NCI-H1417 treated with DMSO at 0.1 percent for 48 hours (cell line): ENCODE data around the gene TRAPPC6A.
"Not testable (repeated sequence)": the region's sequence is repeated elsewhere in the genome, so short reads cannot be mapped to it uniquely, and the experiment has no call there.

Source experiments
- DNase-seq: peaks from one replicate; lab custom pipeline; 2025; lab: John Stamatoyannopoulos, UW

The TRAPPC6A gene

DNA sequence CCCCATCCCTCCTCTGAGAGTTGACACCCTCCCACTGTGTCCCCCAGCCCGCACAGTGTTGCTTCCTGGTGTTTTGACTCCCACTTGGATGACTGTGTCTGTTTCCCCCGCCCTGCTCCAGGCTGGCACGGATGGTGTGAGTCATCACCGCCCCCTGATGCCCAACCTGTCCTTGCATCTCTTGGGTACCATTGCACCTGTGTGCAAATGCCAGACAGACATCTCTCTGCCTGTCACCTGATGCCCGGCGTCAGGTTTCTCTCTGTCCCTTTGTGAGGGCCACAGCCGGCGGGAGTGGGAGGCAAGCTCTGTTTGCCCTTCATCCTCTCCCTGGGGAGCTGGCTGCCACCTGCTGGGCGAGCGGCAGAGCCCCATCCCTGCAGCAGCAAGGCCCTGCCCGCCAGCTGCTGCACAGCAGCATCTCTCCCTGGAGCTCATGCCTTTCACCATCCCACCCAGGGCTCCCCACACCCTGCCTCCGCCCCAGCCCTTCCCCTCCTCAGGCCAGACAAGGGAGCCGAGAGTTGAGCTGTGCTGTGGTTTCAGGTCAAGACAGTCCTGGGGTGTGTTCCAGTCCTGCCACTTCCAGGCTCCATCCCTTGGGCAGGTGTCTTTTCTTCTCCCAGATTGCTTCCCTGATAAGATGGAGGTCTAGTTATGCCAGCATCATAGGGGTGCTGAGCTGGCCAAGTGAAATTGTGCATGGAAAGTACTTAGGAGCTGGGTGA lies 47.0 kb downstream of the TRAPPC6A start:
- peak; percentile 79 for DNase-seq

- no peak for DNase-seq
Observed at GRCh38 chr19:45130236-45130635, 47.8 kb downstream of the TRAPPC6A start.

GRCh38 chr19:45128806-45129205 lies 49.2 kb downstream of the TRAPPC6A start:
- no peak for DNase-seq

- no peak for DNase-seq
Observed at GRCh38 chr19:45128146-45128545, 49.9 kb downstream of the TRAPPC6A start.

DNA sequence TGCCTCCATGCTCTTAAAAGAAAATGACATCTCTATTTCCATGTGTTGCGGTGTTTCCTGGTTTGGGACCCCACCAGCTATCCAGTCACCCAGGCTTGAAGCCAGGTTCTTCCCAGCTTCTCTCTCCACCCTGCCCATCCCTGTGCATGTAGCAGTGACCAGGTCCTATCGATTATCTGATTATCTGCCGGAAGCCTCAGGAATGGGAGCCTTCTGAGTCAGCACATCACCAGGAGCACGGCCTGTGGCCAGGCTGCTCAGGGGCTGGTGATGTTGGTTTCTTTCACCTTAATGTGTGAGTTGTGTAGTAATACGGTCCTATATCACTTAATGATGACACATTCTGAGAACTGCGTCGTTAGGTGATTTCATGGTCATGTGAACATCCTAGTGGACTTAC lies 51.4 kb downstream of the TRAPPC6A start:
- no peak for DNase-seq

- no peak for DNase-seq
Observed at GRCh38 chr19:45125975-45126493, 52.0 kb downstream of the TRAPPC6A start.

GRCh38 chr19:45125360-45125759 lies 52.7 kb downstream of the TRAPPC6A start:
- DNase-seq: no peak

DNA sequence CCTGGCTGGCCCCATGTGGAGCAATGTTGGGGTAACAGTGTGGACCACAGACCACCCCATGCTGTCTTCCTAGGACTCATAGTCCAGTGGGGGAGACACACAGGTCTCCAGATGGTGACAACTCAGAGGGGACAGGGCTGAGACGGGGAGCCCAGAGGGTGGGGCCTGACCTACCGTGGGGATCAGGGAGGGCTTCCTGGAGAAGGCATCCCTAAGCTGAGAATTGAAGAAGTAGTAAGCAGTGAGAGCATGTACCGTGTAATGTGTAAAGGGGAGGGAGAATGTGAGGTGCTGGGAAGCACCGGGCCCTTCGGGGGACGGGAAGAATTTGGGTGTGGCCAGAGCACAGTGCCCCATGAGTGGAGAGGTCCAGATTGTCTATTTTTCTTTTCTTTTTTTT lies 54.0 kb downstream of the TRAPPC6A start:
- DNase-seq: no peak

- no peak for DNase-seq
Observed at GRCh38 chr19:45123440-45123850, 54.6 kb downstream of the TRAPPC6A start.

GRCh38 chr19:45122832-45123231 lies 55.2 kb downstream of the TRAPPC6A start:
- no peak for DNase-seq

DNA sequence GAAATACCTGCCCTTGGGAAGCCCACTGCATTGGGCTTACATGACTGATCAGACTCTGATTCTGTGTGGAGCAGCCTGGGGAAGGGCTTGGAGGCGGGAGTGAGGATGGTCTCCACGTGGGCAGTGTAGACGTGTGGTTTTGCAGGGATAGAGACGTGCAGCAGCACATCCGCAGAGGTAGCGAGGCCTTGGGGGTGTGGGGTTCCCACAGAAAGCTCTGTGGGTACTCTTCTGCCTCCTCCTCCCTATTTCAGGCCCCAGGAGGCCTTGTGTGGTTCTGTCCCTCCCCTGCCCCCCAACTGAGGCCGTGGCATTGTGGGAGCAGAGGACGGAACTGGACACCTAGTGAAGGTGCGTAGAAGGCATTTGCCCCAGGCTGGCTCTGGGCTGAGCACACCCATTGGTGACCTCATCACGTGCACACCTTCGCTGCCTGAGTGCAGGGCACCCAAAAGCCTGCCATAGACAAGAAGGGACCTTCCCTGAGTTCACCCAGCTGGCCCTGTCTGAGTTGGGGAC lies 56.2 kb downstream of the TRAPPC6A start:
- no peak for DNase-seq

DNA sequence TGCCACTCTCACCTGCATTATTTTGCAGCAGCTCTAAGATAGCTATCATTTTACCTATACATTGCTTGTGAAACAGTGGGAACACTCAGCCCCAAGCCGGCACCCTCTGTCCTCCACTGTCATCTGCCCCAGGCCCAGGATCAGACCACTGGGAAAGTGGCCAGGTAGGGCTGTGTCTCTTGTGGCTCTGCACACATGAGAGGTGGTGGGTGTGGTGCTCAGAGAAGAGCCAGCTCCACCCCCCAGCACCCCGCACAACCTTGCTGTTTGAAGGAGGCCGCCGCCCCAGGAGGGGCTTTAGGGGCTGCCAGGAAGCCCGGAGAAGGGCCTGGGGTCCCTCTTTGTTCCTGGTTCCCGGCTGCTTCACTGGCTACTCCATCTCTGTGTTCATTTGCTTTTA lies 58.5 kb downstream of the TRAPPC6A start:
- DNase-seq: no peak

- not testable (repeated sequence) for DNase-seq
Observed at GRCh38 chr19:45118591-45119355, 59.3 kb downstream of the TRAPPC6A start.

- no peak for DNase-seq
Observed at GRCh38 chr19:45118106-45118505, 59.9 kb downstream of the TRAPPC6A start.

DNA sequence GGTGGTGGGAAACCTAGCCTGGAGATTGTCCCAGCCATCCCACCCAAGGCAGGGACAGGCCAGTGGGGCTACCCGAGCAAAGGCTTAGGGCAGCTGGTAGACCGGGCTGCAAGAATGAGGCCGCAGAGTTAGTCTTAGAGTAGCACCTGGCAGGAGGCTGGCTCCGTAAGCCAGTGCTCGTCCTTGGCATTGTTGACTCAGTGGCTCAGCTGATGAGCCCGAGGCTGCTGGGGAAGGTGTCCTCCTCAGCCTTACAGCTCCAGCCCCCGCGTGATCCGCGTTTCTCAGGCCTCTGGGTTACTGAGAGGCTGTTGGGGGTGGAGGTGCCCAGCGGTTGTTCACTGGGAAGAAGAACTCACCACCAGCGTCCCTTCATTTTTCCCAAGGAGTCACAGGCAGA lies 60.4 kb downstream of the TRAPPC6A start:
- DNase-seq: no peak

GRCh38 chr19:45117167-45117594 lies 60.9 kb downstream of the TRAPPC6A start:
- DNase-seq: no peak

- DNase-seq: no peak
Observed at GRCh38 chr19:45115809-45116615, 62.0 kb downstream of the TRAPPC6A start.

DNA sequence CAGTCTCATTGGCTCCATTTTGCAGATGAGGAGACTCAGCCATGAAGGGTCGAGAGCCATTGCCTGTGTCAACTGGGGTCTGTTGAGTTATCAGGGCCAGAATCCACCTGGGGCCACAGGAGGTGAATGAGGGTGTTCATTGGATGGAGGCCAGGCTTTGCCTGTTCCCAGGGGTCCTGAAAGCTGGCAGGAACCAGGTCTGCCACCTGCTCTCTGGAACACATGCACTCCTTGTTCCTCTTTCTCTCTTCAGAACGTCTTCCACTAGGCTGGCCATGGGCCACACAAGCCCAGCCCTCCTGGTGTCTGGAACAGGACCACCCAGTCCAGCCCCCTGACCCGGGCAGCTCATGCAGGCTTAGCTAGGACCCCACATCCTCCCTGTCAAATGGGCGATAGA lies 63.9 kb downstream of the TRAPPC6A start:
- DNase-seq: no peak

GRCh38 chr19:45113628-45114027 lies 64.4 kb downstream of the TRAPPC6A start:
- DNase-seq: peak; percentile 57
